GM19193 (cell line): Measurements from ENCODE around the gene KRT1.

Experiments
- POLR2A ChIP-seq: IDR thresholded peaks from 4 replicates; pipeline ENCODE4 v1.6.1; 2011; ENCODE audit not compliant: insufficient read depth, insufficient read length; ENCODE audit errors: extremely low read depth

KRT1 gene

GRCh38 chr12:52680363-52680762 is at the start of gene KRT1:
KRT1 (minus strand) TSS chr12:52680407; CDS start chr12:52680348, 59 bp downstream.
- no peak for TF ChIP-seq POLR2A

GRCh38 chr12:52729147-52729546 is 48.9 kb upstream of the KRT1 start:
- TF ChIP-seq POLR2A, result no peak

GRCh38 chr12:52728374-52728773 is 48.2 kb upstream of the KRT1 start:
- no peak for TF ChIP-seq POLR2A

- no peak for TF ChIP-seq POLR2A
Observed at GRCh38 chr12:52727037-52727436, 46.8 kb upstream of the KRT1 start.

- no peak for TF ChIP-seq POLR2A
Observed at GRCh38 chr12:52726451-52726850, 46.2 kb upstream of the KRT1 start.

- TF ChIP-seq POLR2A, result no peak
Observed at GRCh38 chr12:52724384-52724783, 44.2 kb upstream of the KRT1 start.

GRCh38 chr12:52722680-52723079 is 42.5 kb upstream of the KRT1 start:
- TF ChIP-seq POLR2A, result no peak

GRCh38 chr12:52721838-52722470 is 41.7 kb upstream of the KRT1 start:
- TF ChIP-seq POLR2A, result no peak

GRCh38 chr12:52720365-52720886 is 40.2 kb upstream of the KRT1 start:
- no peak for TF ChIP-seq POLR2A

GRCh38 chr12:52716061-52716460 is 35.9 kb upstream of the KRT1 start:
- TF ChIP-seq POLR2A, result no peak

- no peak for TF ChIP-seq POLR2A
Observed at GRCh38 chr12:52715416-52715815, 35.2 kb upstream of the KRT1 start.

GRCh38 chr12:52714887-52715281 is 34.7 kb upstream of the KRT1 start:
- no peak for TF ChIP-seq POLR2A

GRCh38 chr12:52713960-52714886 is 34.0 kb upstream of the KRT1 start:
- TF ChIP-seq POLR2A, result no peak

- TF ChIP-seq POLR2A, result no peak
Observed at GRCh38 chr12:52710730-52711129, 30.5 kb upstream of the KRT1 start.

- TF ChIP-seq POLR2A, result no peak
Observed at GRCh38 chr12:52708010-52708409, 27.8 kb upstream of the KRT1 start.

GRCh38 chr12:52704464-52704863 is 24.3 kb upstream of the KRT1 start:
- no peak for TF ChIP-seq POLR2A
